ENCODE measurements around the gene TSSK2.

Gene TSSK2

GRCh38 chr22:19125474-19126308 is 5.4 kb upstream of the TSSK2 start:
- no peak for DNase-seq (ENCODE audit: low spot score)

GRCh38 chr22:19126309-19127273 is 4.5 kb upstream of the TSSK2 start:
- DNase-seq (ENCODE audit: low spot score): no peak

DNA sequence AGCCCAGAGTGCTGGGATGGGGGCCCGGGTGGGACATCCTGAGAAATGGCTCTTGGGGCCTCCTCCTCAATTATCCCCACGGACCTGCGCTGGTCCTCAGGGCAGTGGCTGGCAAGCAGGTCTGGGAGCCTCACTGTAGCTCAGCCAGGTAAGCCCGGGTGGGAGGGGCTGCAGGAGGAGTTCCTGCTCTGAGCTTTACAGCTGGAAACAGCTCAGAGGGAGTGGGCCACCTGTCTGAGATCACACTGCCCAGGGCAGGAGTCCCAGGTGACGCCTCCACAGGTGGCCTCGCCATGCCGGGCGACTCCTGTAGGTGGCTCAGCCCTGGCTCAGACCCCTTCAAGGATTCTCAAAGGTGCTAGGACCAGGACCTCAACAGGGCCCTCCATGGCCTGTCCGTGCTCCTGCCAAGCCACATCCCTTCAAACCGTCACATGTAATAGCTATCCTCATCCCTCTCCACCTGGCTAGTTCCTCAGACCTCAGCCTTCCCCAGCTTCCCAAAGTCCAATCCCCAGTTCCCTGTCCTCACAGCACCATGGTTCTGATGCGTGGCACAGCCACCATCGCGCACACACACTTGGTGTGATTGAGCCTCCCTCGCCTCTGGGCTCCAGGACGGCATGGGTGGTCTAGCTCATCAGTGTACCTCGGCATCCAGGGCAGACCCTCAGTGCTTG is 3.6 kb upstream of the TSSK2 start:
- no peak for DNase-seq (ENCODE audit: low spot score)

DNA sequence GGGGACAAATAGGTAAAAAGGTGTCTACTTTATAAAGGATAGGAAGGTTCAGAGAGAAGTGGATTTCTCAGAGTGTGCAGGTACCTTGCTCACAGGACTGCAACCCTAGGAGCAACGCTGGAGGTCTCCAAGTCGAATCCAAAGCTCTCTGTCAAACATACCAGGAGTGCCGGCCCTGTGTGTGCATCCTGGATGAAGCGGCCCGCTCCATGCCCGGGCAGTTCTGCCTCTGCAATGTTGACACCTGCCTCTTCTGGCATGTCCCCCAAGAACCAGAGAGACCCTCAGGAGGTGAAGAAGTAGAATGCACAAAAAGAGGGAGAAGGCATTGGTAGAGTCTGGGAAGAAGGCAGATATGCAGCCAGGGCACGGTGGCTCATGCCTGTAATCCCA is 3.1 kb upstream of the TSSK2 start:
- no peak for DNase-seq (ENCODE audit: low spot score)

- no peak for DNase-seq (ENCODE audit: low spot score)
These were observed 2.0 kb upstream of the TSSK2 start for GRCh38 chr22:19128946-19129727.

DNA sequence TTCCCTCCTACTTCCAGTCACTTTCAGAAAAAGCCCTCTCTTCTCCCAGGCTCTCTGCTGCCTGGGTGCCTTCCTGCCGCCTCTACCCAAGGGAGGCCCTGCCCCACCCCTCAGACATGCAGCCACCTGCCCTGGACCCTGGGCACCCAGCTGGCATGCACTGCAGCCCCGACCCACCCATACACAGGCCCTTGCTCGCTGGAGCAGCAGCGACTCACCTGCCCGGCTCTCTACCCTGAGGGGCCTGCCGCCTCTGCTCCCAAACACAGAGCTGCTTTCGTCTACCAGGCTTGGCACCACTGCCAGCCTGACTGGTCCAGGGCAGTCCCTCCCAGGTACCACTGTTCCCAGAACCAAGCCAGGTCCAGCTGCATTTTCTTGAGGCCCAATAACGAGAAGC is 1.2 kb upstream of the TSSK2 start:
- no peak for DNase-seq (ENCODE audit: low spot score)

DNA sequence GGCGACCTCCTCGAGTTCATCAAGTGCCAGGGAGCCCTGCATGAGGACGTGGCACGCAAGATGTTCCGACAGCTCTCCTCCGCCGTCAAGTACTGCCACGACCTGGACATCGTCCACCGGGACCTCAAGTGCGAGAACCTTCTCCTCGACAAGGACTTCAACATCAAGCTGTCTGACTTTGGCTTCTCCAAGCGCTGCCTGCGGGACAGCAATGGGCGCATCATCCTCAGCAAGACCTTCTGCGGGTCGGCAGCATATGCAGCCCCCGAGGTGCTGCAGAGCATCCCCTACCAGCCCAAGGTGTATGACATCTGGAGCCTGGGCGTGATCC is 542 bp downstream of the TSSK2 start:
- DNase-seq (ENCODE audit: low spot score): no peak

GRCh38 chr22:19132153-19132552 is 1.0 kb downstream of the TSSK2 start:
- no peak for DNase-seq (ENCODE audit: low spot score)

DNA sequence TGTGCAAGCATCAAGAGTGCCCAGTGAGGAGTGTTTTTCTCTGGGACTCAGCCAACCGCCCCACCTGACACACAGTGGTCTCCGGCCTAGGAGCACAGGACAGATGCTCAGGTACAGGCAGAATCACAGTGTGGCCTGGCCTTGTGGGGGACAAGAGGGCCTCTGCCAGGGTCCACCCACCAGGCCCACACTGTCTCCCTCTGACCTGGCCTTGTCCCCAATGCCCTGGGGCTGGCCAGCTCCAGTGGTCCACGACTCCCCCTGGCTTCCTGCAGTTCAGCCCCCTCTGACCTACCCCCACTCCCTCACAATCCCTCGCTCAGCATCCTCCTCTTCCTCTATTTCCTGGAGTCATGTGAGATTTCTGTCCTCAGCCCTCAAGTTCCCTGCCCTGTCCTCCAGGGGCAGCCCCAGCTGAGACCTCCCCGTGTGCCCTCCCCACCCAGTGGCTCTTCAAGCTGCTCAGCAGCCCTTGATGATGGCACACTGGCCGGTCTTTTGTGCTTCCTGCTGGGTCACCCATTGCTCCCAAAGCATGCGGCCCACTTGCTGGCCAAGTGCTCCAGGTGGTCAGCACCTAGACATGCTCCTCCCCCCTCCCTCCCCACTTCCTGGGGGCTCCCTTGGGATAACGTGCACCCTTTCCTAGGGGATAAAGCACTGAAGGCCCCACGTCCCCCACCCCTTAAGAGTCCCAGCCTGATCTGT is 1.7 kb downstream of the TSSK2 start:
- DNase-seq (ENCODE audit: low spot score): no peak

DNA sequence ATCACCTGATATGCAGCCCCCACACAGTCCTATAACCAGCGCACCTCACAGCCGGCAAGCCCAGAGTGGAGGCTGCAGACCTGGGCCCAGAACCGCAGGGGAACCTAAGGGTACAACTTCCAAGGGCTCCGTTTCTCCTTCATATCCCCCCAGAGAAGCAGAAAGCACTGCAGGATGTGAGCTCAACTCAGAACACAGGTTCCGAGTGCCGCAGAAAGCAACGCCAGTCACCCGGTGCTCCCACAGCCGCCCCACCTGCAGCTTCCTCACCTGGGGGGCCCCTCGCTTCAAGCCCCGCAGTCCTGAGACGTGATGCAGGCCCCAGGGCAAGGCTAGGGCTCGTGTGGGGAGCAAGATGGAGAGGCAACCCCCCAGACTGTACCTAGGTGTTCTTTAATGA is 2.5 kb downstream of the TSSK2 start:
- DNase-seq (ENCODE audit: low spot score): no peak

GRCh38 chr22:19134176-19134831 is 3.2 kb downstream of the TSSK2 start:
- no peak for DNase-seq (ENCODE audit: low spot score)

GRCh38 chr22:19134874-19135273 is 3.8 kb downstream of the TSSK2 start:
- DNase-seq (ENCODE audit: low spot score): no peak

DNA sequence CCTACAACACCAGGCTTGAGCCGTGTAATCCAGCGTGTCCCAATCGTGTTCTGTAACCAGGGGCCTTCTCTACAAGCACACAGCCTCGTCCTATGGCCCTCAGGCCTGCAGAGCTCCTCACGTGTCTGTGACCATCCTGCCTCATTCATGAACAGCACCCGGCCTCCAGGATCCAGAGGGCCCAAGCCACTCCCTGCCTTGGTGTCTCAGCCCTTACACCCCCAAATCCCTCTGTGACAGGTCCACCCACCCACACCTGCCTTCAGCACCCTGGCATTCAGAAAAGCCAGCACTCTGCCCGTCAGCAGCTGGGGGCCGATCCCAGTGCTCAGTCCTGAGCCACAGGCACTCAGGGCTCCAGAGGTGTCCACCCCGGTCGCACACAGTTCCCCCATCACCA is 5.8 kb downstream of the TSSK2 start:
- DNase-seq (ENCODE audit: low spot score): no peak

- DNase-seq (ENCODE audit: low spot score): no peak
These were observed 6.5 kb downstream of the TSSK2 start for GRCh38 chr22:19137384-19138216.

GRCh38 chr22:19138217-19139000 is 7.3 kb downstream of the TSSK2 start:
- no peak for DNase-seq (ENCODE audit: low spot score)

DNA sequence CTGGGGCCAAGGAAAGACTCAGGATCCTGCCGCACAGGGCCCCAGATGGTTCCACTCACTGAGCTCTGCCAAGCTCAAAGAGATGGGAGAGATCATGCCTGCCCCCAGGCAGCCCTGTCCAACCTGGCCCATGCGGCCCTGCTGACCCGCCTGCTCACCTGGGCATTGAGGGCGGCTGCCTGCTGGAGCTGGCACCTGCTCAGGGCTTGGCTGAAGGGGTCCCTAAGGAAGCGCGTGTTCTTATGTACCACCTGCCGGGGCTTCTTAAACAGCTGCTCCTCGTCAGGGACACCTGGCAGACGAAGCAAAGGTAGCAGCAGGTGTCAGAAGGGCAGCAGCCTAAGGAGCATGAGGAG is 7.9 kb downstream of the TSSK2 start:
- no peak for DNase-seq (ENCODE audit: low spot score)

GRCh38 chr22:19139974-19140373 is 8.9 kb downstream of the TSSK2 start:
- no peak for DNase-seq (ENCODE audit: low spot score)

GRCh38 chr22:19142394-19142793 is 11.3 kb downstream of the TSSK2 start:
- no peak for DNase-seq (ENCODE audit: low spot score)

DNA sequence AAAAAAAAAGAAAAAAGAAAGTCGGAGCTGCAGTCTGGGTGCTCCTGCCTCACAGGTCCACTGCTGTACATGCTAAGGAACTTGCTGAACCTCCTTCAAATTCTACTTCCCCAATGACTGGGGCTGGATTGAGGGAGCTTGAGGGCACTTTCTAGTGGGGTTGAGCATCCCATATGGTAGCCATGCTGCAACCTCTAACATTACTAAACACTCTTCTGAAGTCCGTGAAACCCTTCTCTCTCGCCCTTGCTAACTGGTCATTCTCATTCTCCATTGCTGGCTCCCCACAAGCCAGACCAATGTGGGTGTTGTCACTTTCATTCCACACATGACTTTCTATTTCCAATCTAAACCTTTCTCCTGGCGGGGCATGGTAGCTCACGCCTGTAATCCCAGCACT is 12.1 kb downstream of the TSSK2 start:
- DNase-seq (ENCODE audit: low spot score): no peak

Data from iPS-NIHi11 (cell line).